ENCODE measurements around the gene S100G.

Gene S100G

GRCh38 chrX:16628946-16629595, 20.9 kb upstream of the S100G start:
- TF ChIP-seq CTCF (IDR thresholded peaks at IDR 0.05), result no peak
- Mint-ChIP-seq H3K36me3 (ENCODE audit: low read depth) (peaks cover 76% of the 10 kb centered on the region), H3K27ac (no peak overlapping the region), H3K4me3 (no peak overlapping the region), H3K27me3 (ENCODE audit: low read depth, poor library complexity) (peaks cover 4% of the 10 kb centered on the region), H3K9me3 (no peaks in the 10 kb centered on the region), H3K4me1 (peaks cover 19% of the 10 kb centered on the region)
- peak; percentile 23 for DNase-seq

- no peak for TF ChIP-seq CTCF (IDR thresholded peaks at IDR 0.05)
- H3K4me3 Mint-ChIP-seq, result no peak overlapping the region
- peaks cover 19% of the 10 kb centered on the region for H3K4me1 Mint-ChIP-seq
- H3K27me3 Mint-ChIP-seq (ENCODE audit: low read depth, poor library complexity), result peaks cover 4% of the 10 kb centered on the region
- H3K9me3 Mint-ChIP-seq, result no peaks in the 10 kb centered on the region
- DNase-seq, result no peak
- peaks cover 73% of the 10 kb centered on the region for H3K36me3 Mint-ChIP-seq (ENCODE audit: low read depth)
- H3K27ac Mint-ChIP-seq, result no peak overlapping the region
Measured at GRCh38 chrX:16629909-16630308, 20.0 kb upstream of the S100G start.

- Mint-ChIP-seq H3K4me1 (peaks cover 14% of the 10 kb centered on the region), H3K27me3 (ENCODE audit: low read depth, poor library complexity) (peaks cover 4% of the 10 kb centered on the region), H3K36me3 (ENCODE audit: low read depth) (peaks cover 76% of the 10 kb centered on the region), H3K9me3 (no peaks in the 10 kb centered on the region), H3K27ac (peak overlapping the region; percentile 57), H3K4me3 (no peak overlapping the region)
- no peak for TF ChIP-seq CTCF (IDR thresholded peaks at IDR 0.05)
- DNase-seq, result no peak
Measured at GRCh38 chrX:16633754-16634153, 16.2 kb upstream of the S100G start.

GRCh38 chrX:16635040-16635439, 14.9 kb upstream of the S100G start:
- Mint-ChIP-seq H3K9me3 (no peaks in the 10 kb centered on the region), H3K4me1 (peaks cover 1% of the 10 kb centered on the region), H3K27me3 (ENCODE audit: low read depth, poor library complexity) (peaks cover 4% of the 10 kb centered on the region), H3K27ac (no peak overlapping the region), H3K36me3 (ENCODE audit: low read depth) (peaks cover 77% of the 10 kb centered on the region), H3K4me3 (no peak overlapping the region)
- no peak for DNase-seq
- TF ChIP-seq CTCF (IDR thresholded peaks at IDR 0.05), result no peak

- Mint-ChIP-seq H3K36me3 (ENCODE audit: low read depth) (peaks cover 82% of the 10 kb centered on the region), H3K27ac (no peak overlapping the region), H3K27me3 (ENCODE audit: low read depth, poor library complexity) (peaks cover 4% of the 10 kb centered on the region), H3K4me3 (no peak overlapping the region), H3K4me1 (no peaks in the 10 kb centered on the region), H3K9me3 (no peaks in the 10 kb centered on the region)
- DNase-seq, result no peak
- no peak for TF ChIP-seq CTCF (IDR thresholded peaks at IDR 0.05)
Measured at GRCh38 chrX:16635596-16635995, 14.4 kb upstream of the S100G start.

GRCh38 chrX:16638533-16638932, 11.4 kb upstream of the S100G start:
- no peaks in the 10 kb centered on the region for H3K27me3 Mint-ChIP-seq (ENCODE audit: low read depth, poor library complexity)
- TF ChIP-seq CTCF (IDR thresholded peaks at IDR 0.05), result no peak
- no peak overlapping the region for H3K4me3 Mint-ChIP-seq
- no peak for DNase-seq
- no peaks in the 10 kb centered on the region for H3K4me1 Mint-ChIP-seq
- peaks cover 84% of the 10 kb centered on the region for H3K36me3 Mint-ChIP-seq (ENCODE audit: low read depth)
- H3K27ac Mint-ChIP-seq, result no peak overlapping the region
- no peaks in the 10 kb centered on the region for H3K9me3 Mint-ChIP-seq
